Measurements from ENCODE around the gene SMOC2.

The SMOC2 gene

DNA sequence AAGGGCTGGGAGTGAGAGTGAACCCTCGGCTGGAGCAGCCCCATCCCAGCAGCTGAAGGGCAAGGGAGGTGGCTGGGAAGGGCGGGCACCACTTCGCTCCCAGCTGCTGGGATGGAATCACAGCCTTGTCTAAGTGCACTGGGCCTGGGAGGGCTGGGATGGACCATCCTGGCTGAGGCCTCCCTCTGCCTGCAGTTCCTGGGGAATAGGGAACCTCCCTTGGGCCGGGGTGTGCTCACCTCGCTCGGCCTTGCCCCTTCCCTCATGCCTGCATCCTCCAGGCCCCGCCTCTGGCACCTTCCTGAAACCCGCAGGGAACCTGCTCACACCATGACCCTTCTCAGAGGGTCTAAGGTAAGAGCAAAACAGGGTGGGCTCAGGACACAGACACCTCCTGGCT lies 53.7 kb downstream of the SMOC2 start:
- no peak for DNase-seq

- DNase-seq, result no peak
These were observed 54.1 kb downstream of the SMOC2 start for GRCh38 chr6:168495133-168495532.

DNA sequence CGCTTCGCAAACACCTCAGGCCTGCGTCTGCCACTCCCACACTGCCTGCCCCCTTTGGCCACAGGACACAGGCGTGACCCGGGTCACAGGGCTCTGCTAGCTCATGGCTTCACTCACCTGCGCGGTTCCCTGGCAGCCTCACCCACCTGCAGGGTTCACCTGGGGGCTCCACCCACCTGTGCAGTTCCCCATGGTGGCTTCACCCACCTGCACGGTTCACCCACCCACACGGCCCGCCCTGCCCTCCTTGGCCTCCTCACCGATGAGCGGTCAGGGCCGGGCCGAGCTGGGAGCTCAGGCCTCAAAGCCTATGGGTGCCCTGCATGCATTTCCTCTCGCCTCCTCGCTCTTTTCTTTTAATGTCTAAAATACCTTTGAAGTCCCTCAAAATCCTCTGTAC lies 54.7 kb downstream of the SMOC2 start:
- no peak for DNase-seq

- no peak for DNase-seq
These were observed 55.4 kb downstream of the SMOC2 start for GRCh38 chr6:168496139-168496996.

DNA sequence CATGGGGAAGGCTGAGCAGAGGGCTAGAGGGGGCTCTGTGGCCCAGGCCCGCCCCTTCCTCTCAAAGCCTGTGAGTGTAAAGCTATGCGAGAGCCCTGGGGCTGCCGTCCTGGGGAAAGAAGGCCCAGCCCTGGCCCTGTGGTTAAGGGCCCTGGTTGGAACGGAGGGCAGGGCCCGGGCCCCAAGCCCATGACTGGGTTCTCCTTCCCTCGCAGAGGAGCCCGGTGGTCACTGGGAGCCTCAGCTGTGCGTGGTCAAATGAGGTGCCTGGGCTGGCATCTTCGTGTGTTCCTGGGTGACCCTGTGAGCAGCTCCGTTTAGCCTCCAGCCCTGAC lies 56.0 kb downstream of the SMOC2 start:
- no peak for DNase-seq

DNA sequence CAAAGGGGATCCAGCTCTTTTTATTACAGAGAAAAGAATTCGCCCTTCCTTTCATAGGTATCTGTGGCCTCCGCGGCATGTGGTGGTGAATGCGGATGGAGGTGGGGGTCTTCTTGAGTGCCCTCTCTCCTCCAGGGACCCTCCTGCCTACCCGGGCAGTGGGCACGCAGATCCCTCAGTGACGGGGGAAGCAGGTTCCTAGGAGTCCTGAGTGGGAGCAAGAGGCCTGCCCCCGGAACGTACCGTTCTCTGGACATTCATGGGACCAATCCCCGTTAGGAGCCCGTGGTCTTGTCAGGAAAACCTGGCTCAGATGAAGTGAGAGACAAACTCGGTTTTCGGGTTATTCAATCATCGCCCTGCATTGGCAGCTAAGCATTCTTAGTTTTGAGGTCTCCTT lies 56.4 kb downstream of the SMOC2 start:
- no peak for DNase-seq

GRCh38 chr6:168498161-168498843 lies 57.3 kb downstream of the SMOC2 start:
- DNase-seq, result no peak

GRCh38 chr6:168499045-168499650 lies 58.2 kb downstream of the SMOC2 start:
- no peak for DNase-seq

GRCh38 chr6:168500519-168500918 lies 59.5 kb downstream of the SMOC2 start:
- DNase-seq, result no peak

GRCh38 chr6:168501561-168501960 lies 60.6 kb downstream of the SMOC2 start:
- DNase-seq, result no peak

DNA sequence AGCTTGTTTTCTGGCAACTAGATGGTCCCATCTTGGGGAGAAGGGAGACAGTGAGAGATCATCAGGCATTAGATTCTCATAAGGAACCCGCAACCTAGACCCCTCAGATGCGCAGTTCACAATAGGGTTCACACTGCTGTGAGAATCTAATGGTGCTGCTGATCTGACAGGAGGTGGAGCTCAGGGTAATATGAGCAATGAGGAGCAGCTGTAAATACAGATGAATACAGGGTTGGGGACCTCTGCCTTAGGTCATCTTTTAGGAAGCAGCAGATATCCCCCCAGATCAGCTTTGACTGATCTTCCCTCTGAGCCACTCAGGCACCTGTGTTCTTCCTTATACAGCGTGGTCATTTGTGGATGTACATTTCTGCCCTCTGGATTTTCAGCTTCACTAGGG lies 63.4 kb downstream of the SMOC2 start:
- DNase-seq, result no peak

DNA sequence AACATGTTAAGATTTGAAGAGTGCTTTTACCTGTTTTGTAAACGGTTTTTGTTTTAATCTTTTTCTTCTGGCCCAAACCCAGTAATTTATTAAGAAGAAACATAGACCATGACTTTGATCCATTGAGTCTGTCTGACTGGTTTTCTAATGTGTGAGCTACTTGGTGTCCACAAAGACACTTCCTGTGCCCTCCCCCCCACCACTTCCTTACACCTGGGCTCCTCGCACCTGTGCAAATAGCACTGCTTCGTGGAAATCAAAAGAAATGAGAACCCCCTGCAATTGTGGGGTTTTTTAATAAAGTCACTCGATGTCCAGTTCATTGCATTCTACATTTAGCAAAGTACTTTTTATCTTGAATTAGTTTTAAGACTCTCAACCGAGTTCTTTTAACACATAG lies 65.5 kb downstream of the SMOC2 start:
- DNase-seq, result no peak

DNA sequence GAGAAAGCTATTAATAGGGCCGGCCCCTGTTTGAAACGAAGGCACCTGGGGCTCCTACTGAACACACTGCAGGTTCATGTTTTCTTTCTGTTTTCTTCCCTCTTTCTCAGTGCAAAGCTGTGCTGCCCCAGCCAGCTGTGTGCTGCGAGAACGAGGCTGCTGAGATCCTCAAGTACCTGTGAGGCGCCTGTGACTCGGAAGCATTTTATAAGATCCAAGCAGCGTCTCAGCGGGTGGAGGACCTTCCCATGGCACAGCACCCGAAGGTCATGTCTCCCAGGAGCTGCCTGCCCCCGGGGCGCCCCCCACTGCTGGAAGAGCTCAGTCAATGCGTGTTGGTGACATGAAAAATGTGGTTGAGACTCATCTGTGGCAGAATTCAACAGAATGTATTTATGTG lies 66.3 kb downstream of the SMOC2 start:
- no peak for DNase-seq

GRCh38 chr6:168507730-168508129 lies 66.7 kb downstream of the SMOC2 start:
- no peak for DNase-seq

DNA sequence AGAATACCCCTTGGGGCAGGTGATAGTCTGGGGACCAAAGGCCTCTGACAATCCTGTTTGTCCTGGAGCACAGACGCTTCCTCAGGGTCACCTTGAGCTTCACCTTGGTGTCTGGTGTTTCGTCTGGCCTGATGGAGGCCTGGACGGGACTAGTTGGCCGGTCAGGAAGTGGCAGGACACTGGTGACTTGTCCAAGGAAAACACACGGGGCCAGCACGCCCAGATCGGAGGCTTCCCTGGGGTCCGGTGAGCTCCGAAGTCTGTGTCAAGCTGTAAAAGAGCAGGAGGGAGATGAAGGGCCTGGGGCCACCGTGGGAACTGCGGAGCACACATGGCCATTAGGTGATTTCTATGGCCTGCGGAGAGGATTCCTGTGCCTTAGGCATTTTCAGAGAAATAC lies 67.9 kb downstream of the SMOC2 start:
- DNase-seq, result no peak

DNA sequence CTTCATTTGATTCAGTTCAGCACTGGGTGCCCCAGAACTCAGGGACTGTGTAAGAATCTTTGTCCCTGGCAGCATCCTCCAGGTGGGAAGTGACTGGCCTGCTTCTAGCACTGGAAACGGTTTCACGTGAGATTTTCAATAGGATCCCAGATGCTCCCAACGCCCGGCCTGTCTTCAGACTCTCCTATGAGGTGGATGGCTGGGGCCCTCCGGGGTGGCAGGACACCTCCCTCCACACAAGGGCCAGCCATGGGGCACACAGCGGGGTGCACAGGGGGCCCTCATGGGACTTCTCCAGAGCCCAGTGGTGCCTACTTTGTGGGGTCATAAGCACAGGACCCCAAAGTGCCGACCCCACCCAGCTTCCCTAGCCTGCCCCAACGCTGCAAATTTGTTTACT lies 72.8 kb downstream of the SMOC2 start:
- no peak for DNase-seq

- DNase-seq, result peak; percentile 6
These were observed 73.2 kb downstream of the SMOC2 start for GRCh38 chr6:168514216-168514615.

DNA sequence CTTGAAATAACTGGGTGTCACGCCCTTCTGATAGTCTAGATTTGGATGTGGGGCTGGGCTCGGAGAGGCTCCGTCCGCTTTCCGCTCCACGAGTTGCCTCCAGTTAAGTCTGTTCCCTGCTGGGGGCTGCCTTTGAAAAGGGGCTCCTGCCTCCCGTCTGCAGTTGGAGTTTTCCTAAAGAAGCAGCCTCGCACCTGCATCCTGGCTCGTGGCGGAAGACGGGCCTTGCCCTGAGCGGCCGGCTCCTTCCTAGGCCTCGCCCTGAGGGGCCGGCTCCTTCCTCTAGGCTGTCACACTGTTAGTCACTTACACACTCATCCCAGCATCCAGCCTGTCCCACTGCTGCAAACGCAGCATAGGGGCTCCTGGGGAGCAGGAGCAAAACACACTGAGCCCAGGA lies 74.4 kb downstream of the SMOC2 start:
- DNase-seq, result no peak

- no peak for DNase-seq
These were observed 76.2 kb downstream of the SMOC2 start for GRCh38 chr6:168516944-168517741.

GRCh38 chr6:168517742-168518347 lies 76.9 kb downstream of the SMOC2 start:
- no peak for DNase-seq

GRCh38 chr6:168518348-168518745 lies 77.4 kb downstream of the SMOC2 start:
- DNase-seq, result no peak

GRCh38 chr6:168518867-168519266 lies 77.9 kb downstream of the SMOC2 start:
- no peak for DNase-seq

DNA sequence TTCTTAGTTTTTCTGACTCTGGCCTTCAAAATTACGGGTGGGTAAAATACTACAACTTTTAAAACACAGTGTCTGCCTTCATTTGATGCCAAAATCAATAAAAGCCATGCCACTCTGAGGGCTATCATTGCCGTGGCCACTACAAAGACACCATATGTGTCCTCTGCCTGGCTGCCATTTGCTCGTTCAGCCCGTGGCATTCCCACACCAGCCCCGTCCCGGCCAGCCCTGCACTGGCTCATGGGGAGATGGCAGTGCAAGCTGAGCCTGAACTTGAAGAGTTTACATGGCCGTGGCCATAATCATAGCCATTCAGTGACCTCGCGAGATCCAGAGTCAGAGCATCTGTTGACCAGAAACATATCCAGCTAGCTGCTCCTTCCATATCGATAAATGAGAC lies 79.2 kb downstream of the SMOC2 start:
- DNase-seq, result no peak
